ENCODE measurements around the gene BCAR3.

GRCh38 chr1:93633313-93633712 lies 48.3 kb downstream of the BCAR3 start:
- no peak for TF ChIP-seq POLR2A (IDR thresholded peaks at IDR 0.05)
- no peak for TF ChIP-seq CTCF (IDR thresholded peaks at IDR 0.05)
